Aorta (tissue), 5 donors: ENCODE data around the gene STX10. TPM values are rescaled to one million over a fixed set of nuclear protein-coding genes. Genes with fewer than 3 reads are reported as not detected.
"Not testable (repeated sequence)": the region's sequence is repeated elsewhere in the genome, so short reads cannot be mapped to it uniquely, and the experiment has no call there.

Experiments
- ATAC-seq: fragments of 200-7000 bp; cut with Tn5 transposase; one replicate; pipeline ENCODE4 v1.9.1; 2022; ENCODE audit warnings: moderate library complexity; ENCODE audit not compliant: low FRiP score
- DNase-seq, 2 donors: peaks; one replicate each; pipeline ENCODE4 v3.0.0-alpha.2; 2020
- H3K27ac ChIP-seq, 2 donors: one replicate each; pipeline ENCODE4 v1.5.1; 2013; ENCODE audit warnings: low read length in 2 of 2, mild to moderate bottlenecking in 2 of 2, moderate library complexity in 2 of 2, control low read depth in 1 of 2, inconsistent platforms in 1 of 2, low read depth in 1 of 2
- H3K27me3 ChIP-seq, 2 donors: one replicate each; pipeline ENCODE4 v1.6.1; 2013; ENCODE audit warnings: control low read depth in 1 of 2, low read length in 1 of 2, mild to moderate bottlenecking in 1 of 2, moderate library complexity in 1 of 2; ENCODE audit not compliant: insufficient read depth in 2 of 2, control insufficient read depth in 1 of 2
- H3K36me3 ChIP-seq, 2 donors: one replicate each; pipeline ENCODE4 v1.6.1; 2013; ENCODE audit warnings: control low read depth in 1 of 2, low read length in 1 of 2, mild to moderate bottlenecking in 1 of 2; ENCODE audit not compliant: insufficient read depth in 2 of 2, control insufficient read depth in 1 of 2
- H3K4me1 ChIP-seq, 2 donors: one replicate each; pipeline ENCODE4 v1.6.1; 2013; ENCODE audit warnings: low read length in 2 of 2, control low read depth in 1 of 2, mild to moderate bottlenecking in 1 of 2, moderate library complexity in 1 of 2; ENCODE audit not compliant: insufficient read depth in 2 of 2, control insufficient read depth in 1 of 2
- H3K4me3 ChIP-seq, 2 donors: one replicate each; pipeline ENCODE4 v1.5.1; 2013; ENCODE audit warnings: low read length in 2 of 2, control low read depth in 1 of 2, mild to moderate bottlenecking in 1 of 2
- H3K9me3 ChIP-seq: one replicate; pipeline ENCODE4 v1.6.1; 2013; ENCODE audit warnings: mild to moderate bottlenecking, low read length; ENCODE audit not compliant: control insufficient read depth
- WGBS, 2 donors: extraction: QIAGEN DNeasy Blood & Tissue Kit; methylation state at CpG; one replicate each; pipeline ENCODE4 v1.1.7; 2013; 5-methylcytosine and 5-hydroxymethylcytosine counted together
- intact Hi-C, 2 donors: fragments of 100-400 bp; cut with DNase I; formaldehyde crosslinking; loops; one replicate each; pipeline versions ENCODE4 v1.14.2 to v1.15.0; 2022
- polyA plus RNA-seq, 2 donors: library from polyadenylated mRNA; stranded (reverse); fragments of 200-250 nt; gene quantifications; one replicate each; pipeline ENCODE4 v1.2.3, GENCODE V29; 2013
- total RNA-seq, 2 donors: library from RNA; stranded (reverse); fragmentation: NEBNext Ultra II Directional; extraction: Animal tissue kit (Norgen Biotek cat#: 25700); gene quantifications; one replicate each; pipeline ENCODE4 v1.2.1, GENCODE V29; 2021
- donor health status: healthy with polysubstance abuse.
- donor health status: Bipolar disorder and iron deficiency.
- donor health status: DM: no; HTN: no; CAD: no.
- donor health status: DM: no; HTN: no; CAD: no.
- donor health status: DM: yes; HTN: yes; CAD: no.

STX10 gene
- total and polyA plus RNA-seq, 4 donors = 33.0 to 105 (median 58.9) TPM

DNA sequence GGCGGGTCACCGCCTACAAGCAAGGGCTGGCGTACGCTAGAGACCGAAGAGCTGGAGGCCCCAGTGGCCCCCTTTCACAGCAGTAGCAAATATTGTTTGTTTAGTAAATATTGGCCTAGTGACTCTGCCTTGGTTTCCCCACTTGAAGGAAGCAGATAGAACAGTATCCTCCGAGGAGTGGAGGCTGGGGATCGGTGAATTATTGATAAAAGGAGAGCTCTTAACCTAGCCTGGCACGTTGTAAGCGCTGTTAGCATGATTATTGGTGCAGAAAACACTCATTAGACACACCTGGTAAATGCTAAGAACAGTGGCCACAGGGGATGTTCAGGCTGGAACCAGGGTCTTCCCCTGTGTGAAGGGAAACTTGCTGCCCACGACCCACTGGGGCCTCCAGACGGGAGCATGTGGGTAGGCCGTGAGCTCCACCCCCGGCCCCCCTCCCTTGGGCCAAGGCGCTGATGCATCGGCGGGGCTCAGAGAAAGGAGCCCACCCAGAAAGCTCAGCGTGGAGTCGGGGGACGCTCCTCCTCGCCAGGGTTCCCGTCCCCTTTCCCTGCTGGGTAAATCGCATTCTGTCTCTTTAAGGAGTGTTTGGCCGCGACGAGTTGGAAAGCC, 2.3 kb upstream of the STX10 start:
- Histone ChIP-seq H3K4me1 (no peaks in the 10 kb centered on the region), H3K36me3 (no peaks in the 10 kb centered on the region), H3K9me3 (no peaks in the 10 kb centered on the region), H3K27me3 (peaks cover 0 to 3% of the 10 kb centered on the region in 2 donors), H3K27ac (peak overlapping the region; percentile 43 to 62), H3K4me3 (peak overlapping the region; percentile 21 to 72)
- ATAC-seq = peak; percentile 0
- intact Hi-C loops = loop anchor here in 1 of 2 donors (5.0 kb wide), 2 partner anchors 360 to 690 kb away; partner anchors contain the start of gene JUNB
- no peak for DNase-seq
- WGBS, 2 donors = 0 to 1% methylated on average over 25 of the region's 25 CpGs

DNA sequence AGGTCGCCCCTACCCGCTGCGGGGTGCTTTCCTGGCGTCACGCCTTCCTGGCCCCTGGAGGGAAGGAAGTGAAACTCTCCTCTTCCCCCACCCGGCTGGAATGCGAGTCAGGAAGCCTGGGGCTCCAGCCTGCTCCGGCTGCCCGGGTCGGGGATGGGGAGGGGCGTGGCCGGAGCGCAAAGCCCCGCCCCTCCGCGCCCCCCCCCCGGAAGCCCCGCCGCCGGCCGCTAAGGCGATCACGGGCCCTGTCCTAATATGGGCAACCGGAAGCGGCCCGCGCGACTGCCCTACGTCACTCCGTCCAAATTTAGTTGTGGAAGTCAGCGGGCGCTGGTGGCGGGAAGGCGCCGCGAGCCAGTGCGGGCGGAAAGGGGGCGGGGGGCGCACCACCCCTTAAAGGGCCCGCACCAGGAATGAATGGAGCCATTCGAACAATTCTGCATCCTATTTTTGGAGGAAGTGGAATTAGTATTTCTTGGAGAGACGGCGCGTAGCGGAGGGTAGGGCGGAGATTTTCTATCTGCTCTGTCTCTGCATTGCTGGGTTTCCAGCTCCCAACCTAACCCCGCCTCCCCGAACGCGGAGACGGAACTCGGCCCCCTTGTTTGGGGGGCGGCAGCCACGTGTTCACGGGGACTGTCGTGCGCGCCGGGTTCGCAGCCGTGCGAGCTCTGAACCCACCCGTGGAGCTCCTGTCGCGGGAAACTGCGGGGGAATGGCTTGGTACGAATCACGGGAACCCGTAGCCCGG, 1.6 kb upstream of the STX10 start:
- peak overlapping the region; percentile 92 to 93 for H3K27ac ChIP-seq
- WGBS, 2 donors = 0 to 1% methylated on average over 54 to 71 of the region's 71 CpGs
- H3K9me3 ChIP-seq = no peaks in the 10 kb centered on the region
- H3K4me1 ChIP-seq = no peaks in the 10 kb centered on the region
- peak overlapping the region; percentile 75 to 82 for H3K4me3 ChIP-seq
- H3K36me3 ChIP-seq = no peaks in the 10 kb centered on the region
- intact Hi-C loops = loop anchor here in 1 of 2 donors (2.0 to 5.0 kb wide), 3 partner anchors 35 to 691 kb away; partner anchors contain the start of genes JUNB and TRMT1
- peak; percentile 83 for ATAC-seq
- peak; percentile 98 to 99 for DNase-seq
- H3K27me3 ChIP-seq = peaks cover 0 to 3% of the 10 kb centered on the region in 2 donors

DNA sequence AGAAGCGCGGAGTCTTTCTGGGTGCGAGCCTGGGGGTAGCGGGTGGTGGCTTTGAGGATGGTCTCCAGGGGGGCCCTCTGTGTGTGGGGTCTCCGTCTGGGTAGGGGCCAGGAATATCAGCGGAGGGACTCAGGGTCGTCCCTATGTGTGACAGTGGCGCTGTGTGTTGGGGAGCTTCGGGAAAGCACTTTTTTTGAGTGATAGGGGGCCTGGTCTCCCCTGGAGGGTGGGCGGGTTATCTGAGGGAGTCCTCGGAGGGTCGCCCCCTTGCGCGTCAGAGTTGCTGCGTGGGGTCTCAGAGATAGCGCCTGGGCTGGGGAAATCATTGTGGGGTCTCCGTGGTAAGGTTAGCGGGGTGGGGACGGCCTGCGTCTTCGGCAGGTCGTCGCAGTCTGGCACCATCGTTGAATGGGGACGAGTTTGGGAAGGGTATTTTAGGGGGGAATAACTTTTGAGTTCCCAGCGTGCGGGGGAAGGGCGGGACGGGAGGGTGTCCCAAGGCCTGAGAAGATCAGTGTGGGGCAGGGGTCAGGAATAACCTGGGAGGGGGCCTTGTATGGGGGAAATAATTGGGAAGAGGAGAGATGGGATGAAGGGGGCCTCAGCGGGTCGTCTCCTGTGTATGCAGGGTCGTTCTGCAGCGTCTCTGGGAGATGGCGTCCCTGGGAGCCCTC, 893 bp upstream of the STX10 start:
- Histone ChIP-seq H3K27ac (peak overlapping the region; percentile 92 to 93), H3K27me3 (peaks cover 0 to 3% of the 10 kb centered on the region in 2 donors), H3K36me3 (no peaks in the 10 kb centered on the region), H3K4me1 (no peaks in the 10 kb centered on the region), H3K9me3 (no peaks in the 10 kb centered on the region), H3K4me3 (peak overlapping the region; percentile 75 to 82)
- WGBS, 2 donors = 0% methylated on average over 33 to 34 of the region's 34 CpGs
- ATAC-seq (no peak), DNase-seq (no peak)
- intact Hi-C loops = loop anchor here in 1 of 2 donors (2.0 to 5.0 kb wide), 3 partner anchors 34 to 691 kb away; partner anchors contain the start of genes JUNB and TRMT1

DNA sequence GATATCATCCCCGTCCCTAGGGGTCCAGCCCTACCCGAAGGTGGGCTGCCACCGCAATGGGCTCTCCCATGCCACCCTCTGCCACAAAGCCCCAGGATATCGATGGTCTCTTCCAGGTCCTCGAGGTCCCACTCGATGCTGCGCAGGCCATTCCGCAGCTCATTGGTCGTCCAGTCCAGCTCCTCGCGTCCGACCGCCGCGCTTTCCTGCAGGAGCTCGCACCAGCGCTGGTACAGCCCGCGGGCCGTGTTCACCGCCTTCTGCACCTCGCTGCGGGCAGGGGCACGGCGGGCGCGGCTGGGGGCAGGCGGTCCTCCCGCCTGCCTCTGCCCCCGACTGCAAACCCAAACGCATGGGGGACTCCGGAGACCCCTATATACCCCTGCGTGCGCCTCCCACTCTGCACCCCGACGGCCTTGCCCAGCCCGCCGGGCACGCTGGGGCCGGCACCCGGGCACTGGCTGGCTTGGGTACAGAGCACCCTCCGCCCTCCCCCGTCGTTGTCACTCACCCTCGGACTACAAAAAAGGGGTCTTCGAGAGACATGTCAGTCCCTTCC, 468 bp downstream of the STX10 start:
- intact Hi-C loops = loop anchor here in 1 of 2 donors (2.0 to 10.0 kb wide), 4 partner anchors 33 to 693 kb away; partner anchors contain the start of genes JUNB and TRMT1
- H3K4me1 ChIP-seq = no peaks in the 10 kb centered on the region

DNA sequence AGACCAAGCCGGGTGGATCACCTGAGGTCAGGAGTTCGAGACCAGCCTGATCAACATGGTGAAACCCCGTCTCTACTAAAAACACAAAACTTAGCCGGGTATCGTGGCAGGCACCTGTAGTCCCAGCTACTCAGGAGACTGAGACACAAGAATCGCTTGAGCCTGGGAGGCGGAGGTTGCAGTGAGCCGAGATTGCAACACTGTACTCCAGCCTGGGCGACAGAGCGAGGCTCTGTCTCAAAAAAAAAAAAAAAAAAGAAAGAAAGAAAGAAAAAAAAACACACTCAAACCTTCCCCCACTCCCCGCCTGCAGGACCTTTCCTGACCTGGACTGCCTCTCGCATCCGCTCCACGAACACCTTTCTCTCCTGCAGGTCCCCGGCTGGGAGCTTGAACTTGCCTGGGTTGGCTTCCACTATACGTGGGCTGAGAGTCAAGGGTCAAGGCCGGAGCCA, 975 bp downstream of the STX10 start:
- intact Hi-C loops = loop anchor here in 1 of 2 donors (10.0 kb wide), 1 partner anchor 116 kb away; no protein-coding TSS in a partner anchor
- not testable (repeated sequence) for H3K36me3 ChIP-seq, H3K4me1 ChIP-seq, DNase-seq, H3K27me3 ChIP-seq, H3K9me3 ChIP-seq, ATAC-seq, H3K27ac ChIP-seq
- peak overlapping the region; percentile 62 to 74 for H3K4me3 ChIP-seq
- WGBS, 2 donors = 21 to 28% methylated on average over 17 of the region's 17 CpGs

More for the DNA sequence above, 468 bp downstream of the STX10 start:
- no peaks in the 10 kb centered on the region for H3K36me3 ChIP-seq
- peak overlapping the region in 1 of 2 donors; percentile 10 for H3K27ac ChIP-seq
- H3K27me3 ChIP-seq = peaks cover 0 to 3% of the 10 kb centered on the region in 2 donors
- DNase-seq (peak; percentile 82 to 88), ATAC-seq (peak; percentile 0)
- 0% methylated on average over 41 to 46 of the region's 46 CpGs for WGBS, 2 donors
- H3K9me3 ChIP-seq = no peaks in the 10 kb centered on the region
- H3K4me3 ChIP-seq = peak overlapping the region; percentile 62 to 74

DNA sequence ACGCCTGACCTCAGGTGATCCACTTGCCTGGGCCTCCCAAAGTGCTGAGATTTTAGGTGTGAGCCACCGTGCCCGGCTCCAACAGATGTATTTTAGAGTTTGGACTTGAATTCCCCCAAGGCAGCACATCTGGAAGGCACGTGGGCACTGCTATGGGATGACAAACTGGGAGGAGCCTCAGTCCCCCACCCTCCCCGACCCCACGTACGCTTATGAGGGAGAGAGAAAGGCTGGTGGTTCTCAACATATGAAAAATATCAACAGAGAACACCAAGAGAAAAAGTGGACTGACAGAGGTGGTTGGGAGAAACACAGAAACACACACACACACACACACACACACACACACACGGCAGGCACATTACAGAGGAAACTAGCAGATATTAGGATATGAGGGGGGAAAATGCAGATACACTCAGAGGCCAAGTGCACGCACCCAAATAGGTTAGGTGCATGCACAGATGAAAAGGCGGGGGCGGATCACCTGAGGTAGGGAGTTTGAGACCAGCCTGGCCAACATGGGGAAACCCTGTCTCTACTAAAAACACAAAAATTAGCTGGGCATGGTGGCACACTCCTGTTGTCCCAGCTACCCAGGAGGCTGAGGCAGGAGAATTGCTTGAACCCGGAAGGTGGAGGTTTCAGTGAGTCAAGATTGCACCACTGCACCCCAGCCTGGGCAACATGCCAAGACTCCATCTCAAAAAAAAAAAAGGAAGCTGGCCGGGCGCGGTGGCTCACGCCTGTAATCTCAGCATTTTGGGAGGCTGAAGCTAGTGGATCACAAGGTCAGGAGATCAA, 3.2 kb downstream of the STX10 start:
- no peak for ATAC-seq
- 57 to 65% methylated on average over 15 to 16 of the region's 16 CpGs for WGBS, 2 donors

DNA sequence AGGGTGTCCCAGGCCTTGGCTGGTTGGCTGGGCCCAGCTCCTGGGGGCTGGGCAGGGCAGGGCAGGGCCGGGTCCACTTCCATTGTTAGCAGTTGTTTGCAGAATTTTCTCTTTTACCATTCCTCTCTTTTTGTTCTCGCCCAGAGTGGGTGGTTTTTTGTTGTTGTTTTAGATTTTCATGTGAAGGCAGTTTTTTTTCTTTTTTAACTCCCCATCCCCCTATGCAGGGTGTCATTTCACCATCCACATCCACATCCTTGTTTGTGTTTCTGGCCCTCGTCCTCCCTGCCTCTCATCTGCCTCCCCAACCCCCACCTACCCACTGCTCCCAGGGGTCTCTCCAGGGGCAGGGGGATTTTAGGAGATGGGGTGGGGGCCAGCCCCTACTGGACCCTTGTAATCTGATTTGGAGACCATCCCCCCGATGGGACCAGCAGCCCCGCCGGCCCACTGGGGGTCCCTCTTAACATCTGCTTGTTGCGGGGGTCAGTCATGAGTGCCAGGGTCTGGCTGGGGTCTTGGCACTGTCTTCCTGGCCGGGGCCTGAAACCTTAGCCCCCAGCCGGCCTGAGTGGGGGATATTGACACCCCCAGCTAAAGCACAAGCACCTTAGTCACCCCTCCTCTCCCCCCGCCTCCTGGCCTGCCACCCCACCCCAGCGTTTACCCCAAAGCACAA, 10.4 kb downstream of the STX10 start:
- Histone ChIP-seq H3K27me3 (no peaks in the 10 kb centered on the region), H3K27ac (no peak overlapping the region), H3K4me3 (no peak overlapping the region), H3K9me3 (no peaks in the 10 kb centered on the region), H3K4me1 (no peaks in the 10 kb centered on the region), H3K36me3 (peaks cover 0 to 5% of the 10 kb centered on the region in 2 donors)
- DNase-seq (no peak), ATAC-seq (no peak)
- 72 to 73% methylated on average over 11 of the region's 11 CpGs for WGBS, 2 donors
- intact Hi-C loops = loop anchor here in 1 of 2 donors (10.0 kb wide), 1 partner anchor 125 kb away; no protein-coding TSS in a partner anchor

More for the DNA sequence above, 3.2 kb downstream of the STX10 start:
- H3K27me3 ChIP-seq = no peaks in the 10 kb centered on the region
- H3K36me3 ChIP-seq = no peaks in the 10 kb centered on the region
- H3K9me3 ChIP-seq = no peaks in the 10 kb centered on the region
- H3K27ac ChIP-seq = no peak overlapping the region
- H3K4me3 ChIP-seq = no peak overlapping the region
- no peaks in the 10 kb centered on the region for H3K4me1 ChIP-seq
- peak in 1 of 2 donors; percentile 73 for DNase-seq
- intact Hi-C loops = loop anchor here in 1 of 2 donors (10.0 kb wide), 1 partner anchor 118 kb away; no protein-coding TSS in a partner anchor
